ENCODE measurements around the gene OOSP3.

OOSP3 gene, protein sequence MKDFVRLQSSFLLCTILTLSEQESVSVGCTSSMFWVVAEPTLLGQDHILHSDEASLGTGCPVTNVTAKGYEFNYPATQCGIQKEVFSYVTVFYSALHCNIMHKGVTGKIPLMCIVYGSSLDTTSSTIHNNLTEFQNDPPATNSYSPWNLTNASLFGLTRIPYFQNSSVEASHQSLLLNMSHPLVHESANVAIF

DNA sequence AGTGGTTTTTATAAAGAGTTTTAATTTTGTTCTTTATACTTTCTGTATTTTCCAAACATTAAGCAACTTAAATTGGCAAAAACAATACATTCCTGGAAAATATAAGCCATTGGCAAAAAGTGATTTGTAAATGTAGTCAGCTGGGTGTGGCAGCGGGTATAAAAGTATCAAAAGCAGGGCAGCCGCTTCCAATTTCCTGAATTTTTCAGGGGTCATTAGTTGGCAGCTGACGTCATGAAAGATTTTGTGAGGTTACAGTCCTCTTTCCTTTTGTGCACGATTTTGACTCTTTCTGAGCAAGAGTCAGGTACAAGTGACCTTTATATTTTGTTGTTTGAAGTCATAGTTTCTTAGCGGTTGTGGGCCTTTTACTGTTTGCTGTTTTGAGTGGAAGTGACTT is at the start of gene OOSP3:
Gene OOSP3 (plus strand): TSS at position 208 of the 400 bp plus-strand sequence. CDS start 27 bp downstream, at position 235.
- TF ChIP-seq EP300 (IDR thresholded peaks at IDR 0.05; ENCODE audit: borderline replicate concordance): no peak
- TF ChIP-seq YY1 (IDR thresholded peaks at IDR 0.05; ENCODE audit: low read depth): no peak
- no peak for TF ChIP-seq MAX (IDR thresholded peaks at IDR 0.05)
- TF ChIP-seq RAD21 (IDR thresholded peaks at IDR 0.05; ENCODE audit: low read depth): no peak
- no peak for TF ChIP-seq EGR1 (IDR thresholded peaks at IDR 0.05)
- TF ChIP-seq TAF1 (IDR thresholded peaks at IDR 0.05; ENCODE audit: low read depth): no peak
- TF ChIP-seq CEBPB (IDR thresholded peaks at IDR 0.05): no peak
- TF ChIP-seq USF1 (IDR thresholded peaks at IDR 0.05): no peak
- no peak for TF ChIP-seq TEAD4 (IDR thresholded peaks at IDR 0.05)
- TF ChIP-seq, protein P1, sequence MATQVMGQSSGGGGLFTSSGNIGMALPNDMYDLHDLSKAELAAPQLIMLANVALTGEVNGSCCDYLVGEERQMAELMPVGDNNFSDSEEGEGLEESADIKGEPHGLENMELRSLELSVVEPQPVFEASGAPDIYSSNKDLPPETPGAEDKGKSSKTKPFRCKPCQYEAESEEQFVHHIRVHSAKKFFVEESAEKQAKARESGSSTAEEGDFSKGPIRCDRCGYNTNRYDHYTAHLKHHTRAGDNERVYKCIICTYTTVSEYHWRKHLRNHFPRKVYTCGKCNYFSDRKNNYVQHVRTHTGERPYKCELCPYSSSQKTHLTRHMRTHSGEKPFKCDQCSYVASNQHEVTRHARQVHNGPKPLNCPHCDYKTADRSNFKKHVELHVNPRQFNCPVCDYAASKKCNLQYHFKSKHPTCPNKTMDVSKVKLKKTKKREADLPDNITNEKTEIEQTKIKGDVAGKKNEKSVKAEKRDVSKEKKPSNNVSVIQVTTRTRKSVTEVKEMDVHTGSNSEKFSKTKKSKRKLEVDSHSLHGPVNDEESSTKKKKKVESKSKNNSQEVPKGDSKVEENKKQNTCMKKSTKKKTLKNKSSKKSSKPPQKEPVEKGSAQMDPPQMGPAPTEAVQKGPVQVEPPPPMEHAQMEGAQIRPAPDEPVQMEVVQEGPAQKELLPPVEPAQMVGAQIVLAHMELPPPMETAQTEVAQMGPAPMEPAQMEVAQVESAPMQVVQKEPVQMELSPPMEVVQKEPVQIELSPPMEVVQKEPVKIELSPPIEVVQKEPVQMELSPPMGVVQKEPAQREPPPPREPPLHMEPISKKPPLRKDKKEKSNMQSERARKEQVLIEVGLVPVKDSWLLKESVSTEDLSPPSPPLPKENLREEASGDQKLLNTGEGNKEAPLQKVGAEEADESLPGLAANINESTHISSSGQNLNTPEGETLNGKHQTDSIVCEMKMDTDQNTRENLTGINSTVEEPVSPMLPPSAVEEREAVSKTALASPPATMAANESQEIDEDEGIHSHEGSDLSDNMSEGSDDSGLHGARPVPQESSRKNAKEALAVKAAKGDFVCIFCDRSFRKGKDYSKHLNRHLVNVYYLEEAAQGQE (IDR thresholded peaks at IDR 0.05; ENCODE audit: low read depth): no peak
- TF ChIP-seq CREB1 (IDR thresholded peaks at IDR 0.05; ENCODE audit: low read depth): no peak
- no peak for TF ChIP-seq TCF12 (IDR thresholded peaks at IDR 0.05; ENCODE audit: low read depth)

DNA sequence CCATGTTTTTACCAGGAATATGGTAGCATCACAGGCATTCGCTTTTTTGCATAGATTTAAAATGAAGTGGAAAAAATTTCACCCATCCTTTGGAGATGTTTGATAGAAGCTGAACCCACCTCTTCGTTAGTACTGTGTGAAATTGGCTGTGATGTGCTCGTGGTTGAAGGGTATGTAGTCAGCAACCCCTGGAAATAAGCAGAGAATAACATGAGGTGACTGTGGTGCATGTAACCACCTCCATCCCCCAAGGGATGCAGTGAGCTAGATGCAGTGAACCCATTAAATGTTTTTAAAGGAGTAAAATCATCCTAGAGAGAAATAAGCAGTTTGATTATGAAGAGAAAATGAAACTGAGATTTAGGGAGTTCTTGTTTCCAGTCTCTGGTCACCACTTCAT is 49.2 kb upstream of the OOSP3 start:
- TF ChIP-seq TAF1 (IDR thresholded peaks at IDR 0.05; ENCODE audit: low read depth) (no peak), EGR1 (IDR thresholded peaks at IDR 0.05) (no peak), MAX (IDR thresholded peaks at IDR 0.05) (no peak), YY1 (IDR thresholded peaks at IDR 0.05; ENCODE audit: low read depth) (no peak), EP300 (IDR thresholded peaks at IDR 0.05; ENCODE audit: borderline replicate concordance) (no peak), TCF12 (IDR thresholded peaks at IDR 0.05; ENCODE audit: low read depth) (no peak), FOXM1 (IDR thresholded peaks at IDR 0.05; ENCODE audit: borderline replicate concordance, low read depth) (no peak), NFIC (IDR thresholded peaks at IDR 0.05) (no peak), TEAD4 (IDR thresholded peaks at IDR 0.05) (no peak), ZBTB7A (IDR thresholded peaks at IDR 0.05; ENCODE audit: low read depth) (no peak), CREB1 (IDR thresholded peaks at IDR 0.05; ENCODE audit: low read depth) (no peak), CEBPB (IDR thresholded peaks at IDR 0.05) (no peak)
- TF ChIP-seq, protein P1 (IDR thresholded peaks at IDR 0.05; ENCODE audit: low read depth): no peak

DNA sequence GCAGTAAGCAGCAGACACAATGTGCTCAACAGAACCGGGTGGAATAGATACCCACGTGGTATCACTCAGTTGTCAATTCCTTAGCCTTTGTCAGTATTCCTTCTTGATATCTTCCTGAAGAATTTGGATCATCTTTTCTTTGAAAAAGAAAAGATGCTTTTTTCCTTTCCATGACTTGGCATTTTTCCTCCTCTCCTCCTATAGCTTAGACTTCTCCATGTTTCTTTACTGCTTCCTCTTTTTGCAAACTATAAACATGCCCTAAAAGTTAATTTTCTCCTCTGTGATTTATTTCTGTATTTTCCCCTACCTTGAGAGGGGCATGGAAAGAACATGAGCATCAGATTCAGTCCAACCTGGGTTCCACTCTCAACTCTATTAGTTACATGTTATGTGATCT is 45.0 kb upstream of the OOSP3 start:
- TF ChIP-seq, protein P1 (IDR thresholded peaks at IDR 0.05; ENCODE audit: low read depth): no peak
- no peak for TF ChIP-seq EGR1 (IDR thresholded peaks at IDR 0.05)
- no peak for TF ChIP-seq RAD21 (IDR thresholded peaks at IDR 0.05; ENCODE audit: low read depth)
- no peak for TF ChIP-seq MAX (IDR thresholded peaks at IDR 0.05)
- no peak for TF ChIP-seq CEBPB (IDR thresholded peaks at IDR 0.05)
- no peak for TF ChIP-seq TCF12 (IDR thresholded peaks at IDR 0.05; ENCODE audit: low read depth)
- TF ChIP-seq YY1 (IDR thresholded peaks at IDR 0.05; ENCODE audit: low read depth): no peak
- no peak for TF ChIP-seq FOXM1 (IDR thresholded peaks at IDR 0.05; ENCODE audit: borderline replicate concordance, low read depth)
- no peak for TF ChIP-seq CREB1 (IDR thresholded peaks at IDR 0.05; ENCODE audit: low read depth)
- no peak for TF ChIP-seq TAF1 (IDR thresholded peaks at IDR 0.05; ENCODE audit: low read depth)
- TF ChIP-seq EP300 (IDR thresholded peaks at IDR 0.05; ENCODE audit: borderline replicate concordance): no peak
- no peak for TF ChIP-seq NFIC (IDR thresholded peaks at IDR 0.05)
- no peak for TF ChIP-seq TEAD4 (IDR thresholded peaks at IDR 0.05)

DNA sequence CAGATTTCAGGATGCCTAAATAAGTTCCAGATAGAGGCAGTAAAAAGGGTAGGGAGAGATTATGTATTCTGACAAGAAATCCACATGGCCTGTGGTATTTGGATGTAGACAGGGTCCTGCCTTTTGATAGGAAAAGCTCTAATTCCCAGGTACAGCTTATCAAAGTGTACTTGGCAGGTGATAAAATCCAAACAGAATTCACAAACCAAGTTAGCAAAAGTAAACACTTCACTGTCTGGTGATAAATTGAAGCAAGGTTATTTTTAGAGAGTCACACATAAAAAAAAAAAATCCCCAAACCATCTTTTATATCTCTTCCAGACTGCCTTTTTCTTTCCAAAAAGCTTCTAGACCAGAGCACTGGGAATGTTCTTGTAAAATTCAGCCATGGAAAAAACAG is 39.0 kb upstream of the OOSP3 start:
- TF ChIP-seq FOXM1 (IDR thresholded peaks at IDR 0.05; ENCODE audit: borderline replicate concordance, low read depth) (no peak), USF1 (IDR thresholded peaks at IDR 0.05) (no peak), ZBTB7A (IDR thresholded peaks at IDR 0.05; ENCODE audit: low read depth) (no peak), YY1 (IDR thresholded peaks at IDR 0.05; ENCODE audit: low read depth) (no peak), TCF12 (IDR thresholded peaks at IDR 0.05; ENCODE audit: low read depth) (no peak), TAF1 (IDR thresholded peaks at IDR 0.05; ENCODE audit: low read depth) (no peak), RAD21 (IDR thresholded peaks at IDR 0.05; ENCODE audit: low read depth) (no peak), MAX (IDR thresholded peaks at IDR 0.05) (no peak), CEBPB (IDR thresholded peaks at IDR 0.05) (no peak), CREB1 (IDR thresholded peaks at IDR 0.05; ENCODE audit: low read depth) (no peak), TEAD4 (IDR thresholded peaks at IDR 0.05) (no peak)
- TF ChIP-seq, protein P1 (IDR thresholded peaks at IDR 0.05; ENCODE audit: low read depth): no peak
